MM.1S (cell line): ENCODE data around the gene SMAD3.

Experiments
- DNase-seq: peaks from one replicate; pipeline ENCODE4 v3.0.0-alpha.2; 2015
- H2AFZ ChIP-seq: fragments of 300-600 bp; sonication (generic); 2 replicates; pipeline ENCODE4 v1.6.0; 2016; ENCODE audit warnings: antibody characterized with exemption, low read length
- H3F3A ChIP-seq: fragments of 300-600 bp; sonication (generic); 2 replicates; pipeline ENCODE4 v1.6.1; 2016; ENCODE audit warnings: mild to moderate bottlenecking, antibody characterized with exemption, low read length, moderate library complexity, mixed read lengths; ENCODE audit not compliant: insufficient read depth
- H3K27ac ChIP-seq: fragments of 300-600 bp; sonication (generic); 2 replicates; pipeline ENCODE4 v1.5.1; 2016; ENCODE audit warnings: mild to moderate bottlenecking, low read length
- H3K27me3 ChIP-seq: fragments of 300-600 bp; sonication (generic); replicated peaks from 2 replicates; pipeline ENCODE4 v1.6.0; 2016; ENCODE audit warnings: low read length; ENCODE audit not compliant: insufficient read depth
- H3K36me3 ChIP-seq: fragments of 300-600 bp; sonication (generic); replicated peaks from 2 replicates; pipeline ENCODE4 v1.6.1; 2016; ENCODE audit warnings: mild to moderate bottlenecking, low read length, mixed read lengths; ENCODE audit not compliant: insufficient read depth
- H3K4me1 ChIP-seq: fragments of 300-600 bp; sonication (generic); 2 replicates; pipeline ENCODE4 v1.6.1; 2016; ENCODE audit warnings: low read length, mixed read lengths
- H3K4me2 ChIP-seq: fragments of 300-600 bp; sonication (generic); 2 replicates; pipeline ENCODE4 v1.6.0; 2016; ENCODE audit warnings: low read depth, low read length
- H3K4me3 ChIP-seq: fragments of 300-600 bp; sonication (generic); 2 replicates; pipeline ENCODE4 v1.5.1; 2016; ENCODE audit warnings: low read length, mixed read lengths
- H3K79me2 ChIP-seq: fragments of 300-600 bp; sonication (generic); 2 replicates; pipeline ENCODE4 v1.6.1; 2016; ENCODE audit warnings: mixed run types, low read length, mixed read lengths
- H3K9ac ChIP-seq: fragments of 300-600 bp; sonication (generic); 2 replicates; pipeline ENCODE4 v1.6.1; 2016; ENCODE audit warnings: low read length, mixed read lengths
- H3K9me2 ChIP-seq: fragments of 300-600 bp; sonication (generic); replicated peaks from 2 replicates; pipeline ENCODE4 v1.6.1; 2016; ENCODE audit warnings: mild to moderate bottlenecking, low read length, mixed read lengths; ENCODE audit not compliant: insufficient read depth
- H3K9me3 ChIP-seq: fragments of 300-600 bp; sonication (generic); replicated peaks from 2 replicates; pipeline ENCODE4 v1.6.1; 2016; ENCODE audit warnings: mild to moderate bottlenecking, low read length, mixed read lengths; ENCODE audit not compliant: insufficient read depth
- H4K20me1 ChIP-seq: fragments of 300-600 bp; sonication (generic); 2 replicates; pipeline ENCODE4 v1.6.1; 2016; ENCODE audit warnings: mild to moderate bottlenecking, low read length, moderate library complexity, mixed read lengths; ENCODE audit not compliant: insufficient read depth
- CTCF ChIP-seq: fragments of 300-600 bp; sonication (generic); IDR thresholded peaks from 2 replicates; pipeline ENCODE4 v1.5.1; 2016; ENCODE audit warnings: antibody characterized with exemption, low read length, mixed read lengths
- EZH2 ChIP-seq: fragments of 300-600 bp; sonication (generic); optimal IDR thresholded peaks from 2 replicates; pipeline ENCODE3; 2017; ENCODE audit warnings: low read depth, mild to moderate bottlenecking, antibody characterized with exemption, low read length, mixed read lengths
- EZH2phosphoT487 ChIP-seq: fragments of 300-600 bp; sonication (generic); IDR thresholded peaks from 2 replicates; pipeline ENCODE4 v1.6.1; 2018; ENCODE audit warnings: antibody characterized with exemption, low read length

Gene SMAD3

GRCh38 chr15:67199881-67200763 lies 134.7 kb downstream of the SMAD3 start:
- no peak for DNase-seq
- H3K4me3 ChIP-seq: no peak overlapping the region
- no peak for TF ChIP-seq CTCF
- TF ChIP-seq EZH2phosphoT487: no peak
- no peak for TF ChIP-seq EZH2
- H3K9me3 ChIP-seq: no peaks in the 10 kb centered on the region
- 0 out of 2 replicates have a peak, but pooled peaks cover 3% of the 10 kb centered on the region for H3K36me3 ChIP-seq
- no peaks in the 10 kb centered on the region for H3K4me1 ChIP-seq
- H3K4me2 ChIP-seq: no peak overlapping the region
- H2AFZ ChIP-seq: no peak overlapping the region
- no peak overlapping the region for H3K27ac ChIP-seq
- H3F3A ChIP-seq: no peaks in the 10 kb centered on the region
- no peaks in the 10 kb centered on the region for H3K79me2 ChIP-seq
- H4K20me1 ChIP-seq: no peaks in the 10 kb centered on the region
- no peaks in the 10 kb centered on the region for H3K9me2 ChIP-seq
- no peaks in the 10 kb centered on the region for H3K27me3 ChIP-seq
- no peak overlapping the region for H3K9ac ChIP-seq

- H3K9me3 ChIP-seq: no peaks in the 10 kb centered on the region
- no peaks in the 10 kb centered on the region for H3K79me2 ChIP-seq
- H3K4me2 ChIP-seq: no peak overlapping the region
- no peaks in the 10 kb centered on the region for H3K4me1 ChIP-seq
- no peak overlapping the region for H3K9ac ChIP-seq
- no peak overlapping the region for H3K4me3 ChIP-seq
- H3K36me3 ChIP-seq: 0 out of 2 replicates have a peak, but pooled peaks cover 3% of the 10 kb centered on the region
- TF ChIP-seq EZH2 (no peak), EZH2phosphoT487 (no peak), CTCF (no peak)
- no peaks in the 10 kb centered on the region for H3K9me2 ChIP-seq
- no peaks in the 10 kb centered on the region for H3K27me3 ChIP-seq
- H4K20me1 ChIP-seq: no peaks in the 10 kb centered on the region
- no peak overlapping the region for H2AFZ ChIP-seq
- H3F3A ChIP-seq: no peaks in the 10 kb centered on the region
- DNase-seq: no peak
- no peak overlapping the region for H3K27ac ChIP-seq
These were observed 135.7 kb downstream of the SMAD3 start for GRCh38 chr15:67201136-67201535.

GRCh38 chr15:67202091-67202490 lies 136.7 kb downstream of the SMAD3 start:
- Histone ChIP-seq H3K9me2 (no peaks in the 10 kb centered on the region), H3K27me3 (no peaks in the 10 kb centered on the region), H3K9me3 (no peaks in the 10 kb centered on the region), H3K9ac (no peak overlapping the region), H4K20me1 (no peaks in the 10 kb centered on the region), H3K4me1 (no peaks in the 10 kb centered on the region), H3K4me3 (no peak overlapping the region), H3K4me2 (no peak overlapping the region), H3K79me2 (no peaks in the 10 kb centered on the region), H3K27ac (no peak overlapping the region), H3K36me3 (0 out of 2 replicates have a peak, but pooled peaks cover 3% of the 10 kb centered on the region), H3F3A (no peaks in the 10 kb centered on the region), H2AFZ (no peak overlapping the region)
- no peak for DNase-seq
- TF ChIP-seq EZH2 (no peak), CTCF (no peak), EZH2phosphoT487 (no peak)
